Measurements from ENCODE around the gene HPS5.
A peak's percentile ranks its signal among the peaks of the same experiment; 100 is the strongest.

The HPS5 gene

GRCh38 chr11:18321969-18322711 is at the start of gene HPS5, which contains the start of gene GTF2H1:
Gene HPS5, minus strand, starts transcription at chr11:18322140. Its CDS starts 4,282 bp downstream, at chr11:18317858.
Gene GTF2H1, plus strand, starts transcription at chr11:18322567. Its CDS starts 10,508 bp downstream, at chr11:18333075.
- DNase-seq (ENCODE audit: low read depth, low spot score) = peak; percentile 91
- ChIA-PET POLR2A (interaction anchor here (0.7 to 3.5 kb wide), 8 partner anchors 10 to 88 kb away, joined by 3 to 46 read pairs (median 4); partner anchors contain the start of gene LDHA), CTCF (interaction anchor here (1.4 kb wide), 1 partner anchor 78 kb away, joined by 4 read pairs; no protein-coding TSS in a partner anchor)
- TF ChIP-seq CTCF (IDR thresholded peaks at IDR 0.05; ENCODE audit: insufficient read depth, low read length, missing control alignments) = no peak
- H3K4me3 ChIP-seq (ENCODE audit: low read depth, low read length) = peak within 1 kb of the TSS; percentile 94

GRCh38 chr11:18371279-18371678 is 49.3 kb upstream of the HPS5 start:
- POLR2A ChIA-PET = interaction anchor here (1.6 kb wide), 1 partner anchor 23 kb away, joined by 8 read pairs; the partner anchor contains the start of gene LDHA
- no peak overlapping the region for H3K4me3 ChIP-seq (ENCODE audit: low read depth, low read length)
- no peak for DNase-seq (ENCODE audit: low read depth, low spot score)
- CTCF ChIA-PET = no interaction called here
- no peak for TF ChIP-seq CTCF (IDR thresholded peaks at IDR 0.05; ENCODE audit: insufficient read depth, low read length, missing control alignments)

- no peak for DNase-seq (ENCODE audit: low read depth, low spot score)
- ChIA-PET POLR2A (interaction anchor here (1.1 to 2.8 kb wide), 2 partner anchors 14 to 26 kb away, joined by 4 to 15 read pairs; no protein-coding TSS in a partner anchor), CTCF (no interaction called here)
- no peak overlapping the region for H3K4me3 ChIP-seq (ENCODE audit: low read depth, low read length)
- no peak for TF ChIP-seq CTCF (IDR thresholded peaks at IDR 0.05; ENCODE audit: insufficient read depth, low read length, missing control alignments)
These were observed 47.5 kb upstream of the HPS5 start for GRCh38 chr11:18369398-18369797.

GRCh38 chr11:18368221-18368620 is 46.3 kb upstream of the HPS5 start:
- TF ChIP-seq CTCF (IDR thresholded peaks at IDR 0.05; ENCODE audit: insufficient read depth, low read length, missing control alignments) = no peak
- CTCF ChIA-PET = interaction anchor here (1.0 kb wide), 1 partner anchor 20 kb away, joined by 3 read pairs; no protein-coding TSS in a partner anchor
- DNase-seq (ENCODE audit: low read depth, low spot score) = no peak
- POLR2A ChIA-PET = interaction anchor here (1.0 to 2.8 kb wide), 3 partner anchors 15 to 28 kb away, joined by 3 to 15 read pairs (median 14); partner anchors contain the start of gene LDHA
- H3K4me3 ChIP-seq (ENCODE audit: low read depth, low read length) = no peak overlapping the region

GRCh38 chr11:18367431-18367830 is 45.5 kb upstream of the HPS5 start:
- ChIA-PET POLR2A (interaction anchor here (0.6 to 2.8 kb wide), 4 partner anchors 16 to 46 kb away, joined by 3 to 15 read pairs (median 8); partner anchors contain the start of gene LDHA), CTCF (interaction anchor here (1.0 kb wide), 1 partner anchor 19 kb away, joined by 3 read pairs; no protein-coding TSS in a partner anchor)
- DNase-seq (ENCODE audit: low read depth, low spot score) = no peak
- H3K4me3 ChIP-seq (ENCODE audit: low read depth, low read length) = no peak overlapping the region
- no peak for TF ChIP-seq CTCF (IDR thresholded peaks at IDR 0.05; ENCODE audit: insufficient read depth, low read length, missing control alignments)

GRCh38 chr11:18366286-18366685 is 44.3 kb upstream of the HPS5 start:
- no peak for TF ChIP-seq CTCF (IDR thresholded peaks at IDR 0.05; ENCODE audit: insufficient read depth, low read length, missing control alignments)
- ChIA-PET POLR2A (interaction anchor here (0.7 kb wide), 1 partner anchor 30 kb away, joined by 3 read pairs; no protein-coding TSS in a partner anchor), CTCF (no interaction called here)
- DNase-seq (ENCODE audit: low read depth, low spot score) = no peak
- H3K4me3 ChIP-seq (ENCODE audit: low read depth, low read length) = no peak overlapping the region

Data from AG04449 (cell line).